ENCODE results near the gene ATP10A.

DNA sequence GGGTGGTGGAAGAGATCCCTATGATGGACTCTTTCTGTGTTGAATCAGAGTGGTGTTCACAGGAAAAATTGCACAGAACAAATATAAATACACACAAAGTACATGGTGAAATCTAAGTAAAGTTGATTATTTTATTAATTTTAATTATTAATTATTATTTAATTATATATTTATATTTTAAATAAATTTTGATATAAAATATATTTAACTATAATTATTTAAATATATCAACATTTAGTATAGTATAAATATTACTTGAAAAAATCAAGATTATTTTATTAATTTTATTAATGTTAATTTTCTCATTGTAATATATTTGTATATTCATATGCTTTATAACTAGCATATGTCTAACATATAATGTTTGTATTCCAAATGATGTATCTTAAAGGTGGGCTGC lies 11.3 kb upstream of the ATP10A start:
- TF ChIP-seq, protein P1, sequence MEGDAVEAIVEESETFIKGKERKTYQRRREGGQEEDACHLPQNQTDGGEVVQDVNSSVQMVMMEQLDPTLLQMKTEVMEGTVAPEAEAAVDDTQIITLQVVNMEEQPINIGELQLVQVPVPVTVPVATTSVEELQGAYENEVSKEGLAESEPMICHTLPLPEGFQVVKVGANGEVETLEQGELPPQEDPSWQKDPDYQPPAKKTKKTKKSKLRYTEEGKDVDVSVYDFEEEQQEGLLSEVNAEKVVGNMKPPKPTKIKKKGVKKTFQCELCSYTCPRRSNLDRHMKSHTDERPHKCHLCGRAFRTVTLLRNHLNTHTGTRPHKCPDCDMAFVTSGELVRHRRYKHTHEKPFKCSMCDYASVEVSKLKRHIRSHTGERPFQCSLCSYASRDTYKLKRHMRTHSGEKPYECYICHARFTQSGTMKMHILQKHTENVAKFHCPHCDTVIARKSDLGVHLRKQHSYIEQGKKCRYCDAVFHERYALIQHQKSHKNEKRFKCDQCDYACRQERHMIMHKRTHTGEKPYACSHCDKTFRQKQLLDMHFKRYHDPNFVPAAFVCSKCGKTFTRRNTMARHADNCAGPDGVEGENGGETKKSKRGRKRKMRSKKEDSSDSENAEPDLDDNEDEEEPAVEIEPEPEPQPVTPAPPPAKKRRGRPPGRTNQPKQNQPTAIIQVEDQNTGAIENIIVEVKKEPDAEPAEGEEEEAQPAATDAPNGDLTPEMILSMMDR (IDR thresholded peaks at IDR 0.05; ENCODE audit: poor library complexity, severe bottlenecking): no peak
- TF ChIP-seq EP300 (conservative IDR thresholded peaks at IDR 0.05; ENCODE audit: poor library complexity, severe bottlenecking): no peak
- TF ChIP-seq EZH2 (IDR thresholded peaks at IDR 0.05; ENCODE audit: borderline replicate concordance, insufficient read depth, low read length, poor library complexity, severe bottlenecking): no peak
- no peak for TF ChIP-seq POLR2AphosphoS5 (IDR thresholded peaks at IDR 0.05)
- TF ChIP-seq TAF1 (IDR thresholded peaks at IDR 0.05; ENCODE audit: low read depth): no peak

Data from neural cell (in vitro differentiated cells).